Measurements from ENCODE around the gene BICC1. TPM values are rescaled to one million over a fixed set of nuclear protein-coding genes. Genes with fewer than 3 reads are reported as not detected.

BICC1 gene
- total RNA-seq, 1 donor from 2014 or later = 1.1 TPM

DNA sequence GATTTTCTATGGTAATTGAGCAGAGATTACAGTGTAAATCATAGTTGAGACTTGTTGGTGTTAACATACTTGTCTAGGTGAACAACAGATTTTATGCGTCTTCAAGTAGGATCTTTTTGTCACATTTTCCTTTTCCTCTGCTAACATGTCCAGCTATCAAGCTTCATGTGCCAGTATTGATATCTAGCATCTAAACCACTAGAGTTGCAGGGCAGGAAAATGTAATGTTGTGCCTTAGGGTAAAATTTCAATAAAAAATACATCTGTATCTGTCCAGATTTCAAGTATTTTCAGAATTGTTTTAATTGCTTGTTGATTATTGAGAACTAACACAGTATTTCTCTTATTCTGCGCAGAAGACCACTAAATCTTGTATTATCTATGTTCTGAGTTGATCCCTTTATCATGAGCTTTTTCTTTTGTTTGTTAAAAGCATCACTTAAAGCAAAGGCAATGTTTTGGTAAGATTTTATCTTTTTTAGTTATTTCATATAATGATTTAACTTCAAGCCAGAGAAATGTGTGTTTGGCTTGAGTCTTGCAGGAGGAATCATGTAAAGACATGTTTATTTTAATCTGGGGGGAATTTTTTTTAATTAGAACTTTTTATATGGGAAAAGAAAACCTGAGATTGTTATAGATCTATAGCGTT lies 16.5 kb downstream of the BICC1 start:
- Mint-ChIP-seq H3K27me3 (ENCODE audit: unreplicated experiment) (no peaks in the 10 kb centered on the region), H3K4me1 (ENCODE audit: unreplicated experiment) (no peaks in the 10 kb centered on the region), H3K4me3 (ENCODE audit: unreplicated experiment) (no peak overlapping the region), H3K27ac (ENCODE audit: unreplicated experiment) (no peak overlapping the region), H3K36me3 (ENCODE audit: low read depth, unreplicated experiment) (no peaks in the 10 kb centered on the region), H3K9me3 (ENCODE audit: unreplicated experiment) (no peaks in the 10 kb centered on the region)
- TF ChIP-seq, protein P1, sequence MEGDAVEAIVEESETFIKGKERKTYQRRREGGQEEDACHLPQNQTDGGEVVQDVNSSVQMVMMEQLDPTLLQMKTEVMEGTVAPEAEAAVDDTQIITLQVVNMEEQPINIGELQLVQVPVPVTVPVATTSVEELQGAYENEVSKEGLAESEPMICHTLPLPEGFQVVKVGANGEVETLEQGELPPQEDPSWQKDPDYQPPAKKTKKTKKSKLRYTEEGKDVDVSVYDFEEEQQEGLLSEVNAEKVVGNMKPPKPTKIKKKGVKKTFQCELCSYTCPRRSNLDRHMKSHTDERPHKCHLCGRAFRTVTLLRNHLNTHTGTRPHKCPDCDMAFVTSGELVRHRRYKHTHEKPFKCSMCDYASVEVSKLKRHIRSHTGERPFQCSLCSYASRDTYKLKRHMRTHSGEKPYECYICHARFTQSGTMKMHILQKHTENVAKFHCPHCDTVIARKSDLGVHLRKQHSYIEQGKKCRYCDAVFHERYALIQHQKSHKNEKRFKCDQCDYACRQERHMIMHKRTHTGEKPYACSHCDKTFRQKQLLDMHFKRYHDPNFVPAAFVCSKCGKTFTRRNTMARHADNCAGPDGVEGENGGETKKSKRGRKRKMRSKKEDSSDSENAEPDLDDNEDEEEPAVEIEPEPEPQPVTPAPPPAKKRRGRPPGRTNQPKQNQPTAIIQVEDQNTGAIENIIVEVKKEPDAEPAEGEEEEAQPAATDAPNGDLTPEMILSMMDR (IDR thresholded peaks at IDR 0.05; ENCODE audit: unreplicated experiment) = no peak
- DNase-seq (ENCODE audit: low spot score) = no peak

DNA sequence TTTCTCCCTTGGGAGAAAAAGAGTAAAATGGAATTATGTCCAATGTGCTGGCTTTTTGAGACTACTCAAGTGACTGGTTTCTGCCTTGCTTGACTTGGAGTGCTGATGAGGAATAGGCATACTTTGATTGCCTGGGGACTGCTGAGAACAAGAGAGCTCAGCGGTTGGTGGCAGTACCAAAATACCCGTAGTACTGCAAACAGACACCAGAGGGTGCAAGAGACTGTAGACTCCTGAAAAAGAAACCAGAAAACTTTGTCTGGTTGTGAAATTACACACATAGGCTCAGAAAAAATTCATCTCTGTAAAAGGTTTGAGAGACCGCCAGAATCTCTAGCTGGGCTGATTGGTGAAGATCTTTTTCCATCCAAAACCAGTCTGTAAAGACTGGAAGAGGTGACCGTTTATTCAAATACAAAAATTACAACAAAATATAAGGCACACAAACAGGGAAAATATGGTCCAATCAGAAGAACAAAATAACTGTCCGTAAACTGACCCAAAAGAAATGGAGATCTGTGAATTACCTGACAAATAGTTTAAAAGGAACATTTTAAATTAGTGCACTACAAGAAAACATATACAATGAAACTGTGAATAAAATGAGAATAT lies 18.5 kb downstream of the BICC1 start:
- no peaks in the 10 kb centered on the region for H3K9me3 Mint-ChIP-seq (ENCODE audit: unreplicated experiment)
- H3K4me3 Mint-ChIP-seq (ENCODE audit: unreplicated experiment) = no peak overlapping the region
- peak; percentile 77 for DNase-seq (ENCODE audit: low spot score)
- no peaks in the 10 kb centered on the region for H3K36me3 Mint-ChIP-seq (ENCODE audit: low read depth, unreplicated experiment)
- H3K27ac Mint-ChIP-seq (ENCODE audit: unreplicated experiment) = no peak overlapping the region
- TF ChIP-seq, protein P1 (IDR thresholded peaks at IDR 0.05; ENCODE audit: unreplicated experiment) = peak; percentile 92
- H3K27me3 Mint-ChIP-seq (ENCODE audit: unreplicated experiment) = no peaks in the 10 kb centered on the region
- H3K4me1 Mint-ChIP-seq (ENCODE audit: unreplicated experiment) = no peaks in the 10 kb centered on the region

DNA sequence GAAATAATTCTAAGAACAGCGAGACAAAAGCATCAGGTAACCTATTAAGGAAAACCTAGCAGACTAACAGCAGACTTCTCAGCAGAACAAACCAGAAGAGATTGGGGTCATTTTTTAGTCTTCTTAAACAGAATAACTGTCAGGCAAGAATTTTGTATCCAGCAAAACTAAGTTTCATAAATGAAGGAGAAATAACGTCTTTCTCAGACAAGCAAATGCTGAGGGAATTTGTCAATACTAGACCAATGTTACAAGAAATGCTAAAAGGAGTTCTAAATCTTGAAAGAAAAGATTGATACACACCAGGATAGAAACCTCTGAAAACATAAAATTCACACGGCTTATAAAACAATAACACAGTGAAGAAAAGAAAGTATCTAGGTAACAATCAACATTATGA lies 22.6 kb downstream of the BICC1 start:
- Mint-ChIP-seq H3K27me3 (ENCODE audit: unreplicated experiment) (no peaks in the 10 kb centered on the region), H3K9me3 (ENCODE audit: unreplicated experiment) (no peaks in the 10 kb centered on the region)

DNA sequence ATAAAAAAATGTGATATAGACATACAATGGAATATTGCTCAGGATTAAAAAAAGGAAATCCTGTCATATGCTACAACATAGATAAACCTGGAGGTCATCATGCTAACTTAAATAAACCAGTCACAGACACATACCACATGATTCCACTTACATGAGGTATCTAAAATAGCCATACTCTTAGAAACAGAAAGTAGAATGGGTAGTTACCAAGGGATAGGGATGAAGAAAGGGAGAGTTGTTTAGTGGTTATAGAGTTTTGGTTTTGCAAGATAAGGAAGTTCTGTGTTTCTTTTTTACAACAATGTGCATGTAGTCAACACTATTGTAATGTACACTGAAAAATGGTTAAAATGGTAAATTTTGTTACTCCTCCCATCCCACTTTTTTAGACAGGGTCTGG lies 30.5 kb downstream of the BICC1 start:
- Mint-ChIP-seq H3K4me1 (ENCODE audit: unreplicated experiment) (no peaks in the 10 kb centered on the region), H3K27ac (ENCODE audit: unreplicated experiment) (no peak overlapping the region), H3K36me3 (ENCODE audit: low read depth, unreplicated experiment) (no peaks in the 10 kb centered on the region), H3K9me3 (ENCODE audit: unreplicated experiment) (no peaks in the 10 kb centered on the region), H3K27me3 (ENCODE audit: unreplicated experiment) (no peaks in the 10 kb centered on the region), H3K4me3 (ENCODE audit: unreplicated experiment) (no peak overlapping the region)
- DNase-seq (ENCODE audit: low spot score) = no peak
- TF ChIP-seq, protein P1 (IDR thresholded peaks at IDR 0.05; ENCODE audit: unreplicated experiment) = no peak

More for the DNA sequence above, 22.6 kb downstream of the BICC1 start:
- no peaks in the 10 kb centered on the region for H3K4me1 Mint-ChIP-seq (ENCODE audit: unreplicated experiment)
- TF ChIP-seq, protein P1 (IDR thresholded peaks at IDR 0.05; ENCODE audit: unreplicated experiment) = no peak
- H3K27ac Mint-ChIP-seq (ENCODE audit: unreplicated experiment) = no peak overlapping the region
- no peak for DNase-seq (ENCODE audit: low spot score)
- no peak overlapping the region for H3K4me3 Mint-ChIP-seq (ENCODE audit: unreplicated experiment)
- no peaks in the 10 kb centered on the region for H3K36me3 Mint-ChIP-seq (ENCODE audit: low read depth, unreplicated experiment)

DNA sequence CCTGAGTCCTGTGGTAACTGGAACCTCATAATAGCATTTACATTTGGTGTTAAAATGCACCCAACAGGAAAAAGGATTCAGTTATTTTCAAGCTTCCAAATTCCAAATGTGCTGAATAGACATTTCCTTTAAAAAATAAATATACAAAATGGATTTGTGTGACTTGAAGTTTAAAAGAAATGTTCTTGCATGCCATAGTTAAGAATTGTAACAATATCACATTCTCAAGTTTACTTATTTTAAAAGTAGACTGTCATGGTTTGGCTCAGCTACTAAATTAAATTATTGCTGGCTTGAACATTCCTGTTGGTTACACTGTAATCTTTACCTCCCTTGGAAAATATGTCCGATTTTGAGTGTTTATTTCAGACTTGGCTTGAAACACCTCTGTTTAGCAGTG lies 31.5 kb downstream of the BICC1 start:
- no peaks in the 10 kb centered on the region for H3K9me3 Mint-ChIP-seq (ENCODE audit: unreplicated experiment)
- no peak overlapping the region for H3K27ac Mint-ChIP-seq (ENCODE audit: unreplicated experiment)
- no peaks in the 10 kb centered on the region for H3K4me1 Mint-ChIP-seq (ENCODE audit: unreplicated experiment)
- DNase-seq (ENCODE audit: low spot score) = no peak
- no peaks in the 10 kb centered on the region for H3K36me3 Mint-ChIP-seq (ENCODE audit: low read depth, unreplicated experiment)
- no peaks in the 10 kb centered on the region for H3K27me3 Mint-ChIP-seq (ENCODE audit: unreplicated experiment)
- TF ChIP-seq, protein P1 (IDR thresholded peaks at IDR 0.05; ENCODE audit: unreplicated experiment) = no peak
- no peak overlapping the region for H3K4me3 Mint-ChIP-seq (ENCODE audit: unreplicated experiment)
